Uterus (tissue), 4 donors: ENCODE results near the gene CYSTM1. TPM values are rescaled to one million over a fixed set of nuclear protein-coding genes. Genes with fewer than 3 reads are reported as not detected.

ENCODE experiments used
- DNase-seq, 2 donors: peaks; one replicate each; pipeline ENCODE4 v3.0.0-alpha.2; 2019 to 2020
- H3K27ac ChIP-seq, 2 donors: fragments of 200-600 bp; sonication (generic); 1 replicate in 1 of 2; 2 replicates in 1 of 2; pipeline ENCODE4 v1.5.1; 2016 to 2018
- H3K27me3 ChIP-seq, 2 donors: fragments of 200-600 bp; sonication (generic); one replicate each; pipeline ENCODE4 v1.5.1; 2018 to 2019; ENCODE audit warnings: control low read depth in 1 of 2
- H3K36me3 ChIP-seq, 2 donors: fragments of 200-600 bp; sonication (generic); one replicate each; pipeline ENCODE4 v1.5.1; 2019; ENCODE audit warnings: control low read depth in 1 of 2
- H3K4me1 ChIP-seq, 2 donors: fragments of 200-600 bp; sonication (generic); one replicate each; pipeline ENCODE4 v1.5.1; 2018 to 2019; ENCODE audit warnings: control low read depth in 1 of 2
- H3K4me3 ChIP-seq, 2 donors: fragments of 200-600 bp; sonication (generic); 1 replicate in 1 of 2; 2 replicates in 1 of 2; pipeline ENCODE4 v1.5.1; 2018 to 2019; ENCODE audit warnings: mild to moderate bottlenecking in 1 of 2
- H3K9me3 ChIP-seq, 2 donors: fragments of 200-600 bp; sonication (generic); one replicate each; pipeline ENCODE4 v1.5.1; 2019; ENCODE audit warnings: control low read depth in 1 of 2
- CTCF ChIP-seq, 4 experiments: fragments of 200-600 bp in 2 of 4; fragments of 450-650 bp in 2 of 4; sonication (generic) in 2 of 4; IDR thresholded peaks; one replicate each; pipeline ENCODE4 v1.5.1; 2016 to 2019; ENCODE audit warnings: antibody characterized with exemption in 4 of 4, mild to moderate bottlenecking in 2 of 4, moderate library complexity in 1 of 4
- POLR2A ChIP-seq, 2 donors: fragments of 450-650 bp; IDR thresholded peaks; one replicate each; pipeline ENCODE4 v1.6.1; 2016; ENCODE audit warnings: antibody characterized with exemption in 2 of 2, mild to moderate bottlenecking in 1 of 2, moderate library complexity in 1 of 2
- intact Hi-C: fragments of 100-400 bp; cut with DNase I; formaldehyde crosslinking; loops from one replicate; pipeline ENCODE4 v1.15.1; 2023; ENCODE audit warnings: low total_unique reads
- total RNA-seq, 4 donors: library from RNA; depleted of rRNA in 3 of 4; stranded (reverse); fragments of >200 nt in 3 of 4; gene quantifications; one replicate each; pipeline versions ENCODE4 v1.1.0 to v1.2.4, GENCODE V29; 2014 to 2023
- donor health status: DM: yes; HTN: yes; CAD: no.

The CYSTM1 gene
- total RNA-seq, 4 donors from 2014 or later, result 4.4 to 76.8 (median 45.3) TPM

DNA sequence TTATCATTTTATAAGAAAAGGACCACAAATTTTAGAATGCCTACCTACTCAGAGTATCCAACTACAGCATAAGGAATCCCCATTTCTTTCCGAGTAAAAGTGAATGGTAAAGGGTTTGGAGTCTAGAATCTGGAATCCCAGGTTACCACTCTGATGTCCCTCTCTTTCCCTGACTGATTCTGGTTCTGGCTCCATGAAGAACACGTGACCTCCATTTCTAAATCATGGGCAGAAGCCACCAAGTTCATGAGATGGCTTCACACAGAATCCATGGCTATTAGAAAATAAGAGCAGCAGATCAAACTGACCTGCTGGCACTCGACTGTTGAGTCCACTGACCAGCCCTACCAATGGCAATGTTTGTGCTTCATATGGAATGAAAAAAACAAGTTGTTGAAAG, 87.2 kb downstream of the CYSTM1 start:
- DNase-seq, result no peak
- Histone ChIP-seq H3K9me3 (no peaks in the 10 kb centered on the region), H3K4me3 (no peak overlapping the region), H3K36me3 (no peaks in the 10 kb centered on the region), H3K27me3 (no peaks in the 10 kb centered on the region), H3K4me1 (peaks cover 0 to 5% of the 10 kb centered on the region in 2 donors), H3K27ac (peak overlapping the region; percentile 80 to 88)
- TF ChIP-seq POLR2A (IDR thresholded peaks at IDR 0.05) (no peak), CTCF (IDR thresholded peaks at IDR 0.05) (no peak)
- intact Hi-C loops, result no loop called here

GRCh38 chr5:140262839-140263238, 87.9 kb downstream of the CYSTM1 start:
- Histone ChIP-seq H3K4me1 (peaks cover 0 to 5% of the 10 kb centered on the region in 2 donors), H3K36me3 (no peaks in the 10 kb centered on the region), H3K9me3 (no peaks in the 10 kb centered on the region), H3K27ac (no peak overlapping the region), H3K4me3 (no peak overlapping the region), H3K27me3 (no peaks in the 10 kb centered on the region)
- DNase-seq, result no peak
- intact Hi-C loops, result no loop called here
- TF ChIP-seq CTCF (IDR thresholded peaks at IDR 0.05) (no peak), POLR2A (IDR thresholded peaks at IDR 0.05) (no peak)

DNA sequence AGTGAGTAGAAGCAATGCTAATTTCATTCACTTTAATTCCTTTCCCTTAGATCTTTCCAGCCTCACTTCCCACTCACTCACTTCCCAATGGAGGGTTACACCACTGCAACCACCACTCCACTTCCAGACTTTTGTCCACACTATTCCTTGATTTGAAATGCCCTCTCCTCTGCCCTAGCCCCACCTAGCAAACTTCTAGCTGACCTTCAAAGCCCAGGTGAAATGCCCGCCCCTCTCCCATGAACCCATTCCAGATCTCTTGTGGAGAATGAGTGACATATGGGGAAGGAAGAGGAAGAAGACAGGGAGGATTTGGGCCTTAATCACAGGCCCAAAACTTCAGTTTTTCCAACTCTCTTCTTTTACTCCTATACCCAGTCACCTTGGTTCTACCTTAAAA, 90.9 kb downstream of the CYSTM1 start:
- Histone ChIP-seq H3K36me3 (no peaks in the 10 kb centered on the region), H3K27me3 (no peaks in the 10 kb centered on the region), H3K4me1 (peaks cover 0 to 5% of the 10 kb centered on the region in 2 donors), H3K27ac (no peak overlapping the region), H3K4me3 (no peak overlapping the region), H3K9me3 (no peaks in the 10 kb centered on the region)
- no peak for DNase-seq
- TF ChIP-seq POLR2A (IDR thresholded peaks at IDR 0.05), result no peak
- no peak for TF ChIP-seq CTCF (IDR thresholded peaks at IDR 0.05)
- intact Hi-C loops, result no loop called here

GRCh38 chr5:140266471-140267200, 91.6 kb downstream of the CYSTM1 start:
- H3K9me3 ChIP-seq, result no peaks in the 10 kb centered on the region
- TF ChIP-seq POLR2A (IDR thresholded peaks at IDR 0.05), result no peak
- TF ChIP-seq CTCF (IDR thresholded peaks at IDR 0.05), result no peak
- no peak overlapping the region for H3K27ac ChIP-seq
- no peaks in the 10 kb centered on the region for H3K36me3 ChIP-seq
- peaks cover 0 to 3% of the 10 kb centered on the region in 2 donors for H3K4me1 ChIP-seq
- no peaks in the 10 kb centered on the region for H3K27me3 ChIP-seq
- H3K4me3 ChIP-seq, result no peak overlapping the region
- DNase-seq, result no peak
- intact Hi-C loops, result no loop called here

GRCh38 chr5:140267201-140267540, 92.2 kb downstream of the CYSTM1 start:
- Histone ChIP-seq H3K4me3 (no peak overlapping the region), H3K27ac (peak overlapping the region in 1 of 2 donors; percentile 46)

More at GRCh38 chr5:140267201-140267540, 92.2 kb downstream of the CYSTM1 start:
- no peak for DNase-seq
- intact Hi-C loops, result no loop called here
- H3K36me3 ChIP-seq, result no peaks in the 10 kb centered on the region
- TF ChIP-seq POLR2A (IDR thresholded peaks at IDR 0.05), result no peak
- no peak for TF ChIP-seq CTCF (IDR thresholded peaks at IDR 0.05)
- H3K27me3 ChIP-seq, result no peaks in the 10 kb centered on the region
- no peaks in the 10 kb centered on the region for H3K9me3 ChIP-seq
- no peaks in the 10 kb centered on the region for H3K4me1 ChIP-seq
